DOHH2 (cell line): ENCODE measurements around the gene ACER3.

Experiments used
- CTCF ChIP-seq: fragments of 200-600 bp; sonication (generic); IDR thresholded peaks from one replicate; pipeline ENCODE4 v1.5.1; 2014; ENCODE audit warnings: antibody characterized with exemption, mild to moderate bottlenecking, low read depth, low read length; ENCODE audit not compliant: poor library complexity, severe bottlenecking
- EZH2phosphoT487 ChIP-seq: fragments of 200-600 bp; sonication (generic); IDR thresholded peaks from 2 replicates; pipeline ENCODE4 v1.6.1; 2017; ENCODE audit warnings: borderline replicate concordance, mild to moderate bottlenecking, antibody characterized with exemption, low read length, moderate library complexity, mixed read lengths

- TF ChIP-seq CTCF = no peak
- TF ChIP-seq EZH2phosphoT487 = no peak
Observed at GRCh38 chr11:77040889-77041288, 180.2 kb downstream of the ACER3 start.
